CD4-positive, alpha-beta T cell treated with Interleukin-15 for 4 hours (primary cell): ENCODE measurements around the gene KLHL29.

Source experiments
- DNase-seq: peaks from one replicate; pipeline ENCODE4 v3.0.0-alpha.2; 2020; ENCODE audit warnings: low spot score

The KLHL29 gene

GRCh38 chr2:23633966-23634365 is 249.0 kb downstream of the KLHL29 start:
- DNase-seq = no peak

DNA sequence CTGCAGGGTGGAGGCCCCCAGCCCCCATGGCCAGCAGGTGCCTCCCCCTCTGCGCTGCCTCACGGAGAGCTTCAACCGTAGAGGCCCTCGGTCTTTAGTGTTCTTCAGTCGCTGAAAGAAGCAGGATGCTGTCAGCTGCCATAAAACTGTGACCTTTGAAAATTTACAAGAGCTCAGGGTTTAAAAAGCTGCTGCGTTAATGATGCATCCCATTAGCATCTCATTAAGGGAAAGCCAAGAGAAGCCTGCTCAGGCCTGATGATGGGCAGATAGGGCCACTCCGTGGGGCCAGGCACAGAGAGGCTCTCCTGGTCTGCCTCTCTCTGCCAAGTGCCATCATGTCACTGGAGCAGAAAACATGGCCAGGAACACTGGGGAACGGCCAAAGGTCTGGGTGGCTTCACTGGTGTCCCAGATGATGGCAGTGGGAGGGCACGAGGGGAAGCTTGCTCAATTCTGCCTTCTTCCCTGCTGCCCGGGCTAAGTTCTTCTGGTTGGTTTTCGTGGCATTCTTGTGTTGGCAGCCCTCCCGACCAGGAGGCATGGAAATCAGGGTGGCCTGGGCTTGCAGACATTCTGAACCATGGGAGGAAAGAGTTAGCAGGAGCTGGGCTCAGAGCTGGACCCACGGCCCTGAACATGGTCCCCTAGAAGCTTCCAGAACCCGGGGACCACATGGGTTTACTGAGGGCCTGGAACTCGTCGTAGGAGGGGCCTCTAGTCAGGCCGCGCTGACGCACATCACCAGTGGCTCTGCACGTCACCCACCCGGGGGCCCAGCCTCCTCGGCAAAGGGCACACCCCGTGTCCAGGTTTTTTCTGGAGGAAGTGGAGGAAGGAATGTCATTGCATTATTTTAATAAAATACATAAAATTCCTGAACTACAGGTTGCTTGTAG is 250.7 kb downstream of the KLHL29 start:
- no peak for DNase-seq

GRCh38 chr2:23636426-23636825 is 251.4 kb downstream of the KLHL29 start:
- DNase-seq = no peak

- DNase-seq = no peak
These were observed 252.2 kb downstream of the KLHL29 start for GRCh38 chr2:23637011-23637778.

- DNase-seq = no peak
These were observed 254.5 kb downstream of the KLHL29 start for GRCh38 chr2:23639406-23639982.

GRCh38 chr2:23640711-23641110 is 255.7 kb downstream of the KLHL29 start:
- no peak for DNase-seq

GRCh38 chr2:23642516-23642915 is 257.5 kb downstream of the KLHL29 start:
- no peak for DNase-seq

DNA sequence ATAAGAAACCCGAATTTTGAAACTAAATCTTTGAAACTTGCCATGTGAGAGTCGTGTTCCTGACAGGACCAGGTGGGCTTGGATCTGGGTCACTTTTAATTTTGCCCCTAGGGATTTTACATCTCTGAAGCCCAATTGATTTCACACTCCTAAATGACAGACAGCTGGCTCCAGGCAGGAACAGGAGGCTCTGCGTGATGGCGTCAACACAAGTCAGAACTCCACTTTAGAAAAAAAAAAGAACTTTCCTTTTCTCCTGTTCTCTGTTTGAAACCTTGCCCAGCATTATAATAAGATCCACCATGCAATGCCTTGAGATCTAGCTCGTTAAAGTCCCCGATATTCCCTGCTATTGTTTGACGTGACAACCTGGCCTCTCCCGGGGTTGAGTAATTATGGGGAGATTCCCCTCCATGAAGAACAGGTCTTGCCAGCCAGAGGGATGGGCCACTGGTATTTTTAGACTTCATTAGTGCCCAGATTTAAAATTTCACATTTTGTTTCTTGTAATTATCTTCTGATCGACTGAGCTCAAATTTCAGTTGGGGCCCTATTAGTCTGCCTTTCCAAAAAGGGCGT is 260.3 kb downstream of the KLHL29 start:
- no peak for DNase-seq

GRCh38 chr2:23647563-23647962 is 262.6 kb downstream of the KLHL29 start:
- no peak for DNase-seq

- DNase-seq = no peak
These were observed 264.3 kb downstream of the KLHL29 start for GRCh38 chr2:23649303-23649702.

DNA sequence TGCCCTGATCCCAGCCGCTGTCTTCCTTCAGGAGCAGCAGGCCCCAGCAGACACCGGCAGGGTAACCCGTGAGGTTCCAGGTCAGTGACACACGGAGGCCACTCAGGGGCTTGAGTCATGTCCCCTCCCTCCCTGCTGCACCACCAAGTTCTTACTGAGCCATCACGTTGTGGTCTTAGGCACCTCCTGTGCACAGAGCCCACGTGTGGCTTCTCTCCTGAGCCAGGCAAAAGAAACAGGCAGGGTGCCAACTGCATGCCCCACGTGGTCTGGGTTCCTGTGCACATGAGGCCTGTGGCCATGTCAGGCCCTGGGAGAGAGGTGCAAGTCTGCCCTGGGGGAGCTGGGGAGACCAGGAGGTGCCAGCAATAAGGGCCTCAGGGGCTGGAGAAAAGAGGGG is 264.8 kb downstream of the KLHL29 start:
- DNase-seq = no peak

DNA sequence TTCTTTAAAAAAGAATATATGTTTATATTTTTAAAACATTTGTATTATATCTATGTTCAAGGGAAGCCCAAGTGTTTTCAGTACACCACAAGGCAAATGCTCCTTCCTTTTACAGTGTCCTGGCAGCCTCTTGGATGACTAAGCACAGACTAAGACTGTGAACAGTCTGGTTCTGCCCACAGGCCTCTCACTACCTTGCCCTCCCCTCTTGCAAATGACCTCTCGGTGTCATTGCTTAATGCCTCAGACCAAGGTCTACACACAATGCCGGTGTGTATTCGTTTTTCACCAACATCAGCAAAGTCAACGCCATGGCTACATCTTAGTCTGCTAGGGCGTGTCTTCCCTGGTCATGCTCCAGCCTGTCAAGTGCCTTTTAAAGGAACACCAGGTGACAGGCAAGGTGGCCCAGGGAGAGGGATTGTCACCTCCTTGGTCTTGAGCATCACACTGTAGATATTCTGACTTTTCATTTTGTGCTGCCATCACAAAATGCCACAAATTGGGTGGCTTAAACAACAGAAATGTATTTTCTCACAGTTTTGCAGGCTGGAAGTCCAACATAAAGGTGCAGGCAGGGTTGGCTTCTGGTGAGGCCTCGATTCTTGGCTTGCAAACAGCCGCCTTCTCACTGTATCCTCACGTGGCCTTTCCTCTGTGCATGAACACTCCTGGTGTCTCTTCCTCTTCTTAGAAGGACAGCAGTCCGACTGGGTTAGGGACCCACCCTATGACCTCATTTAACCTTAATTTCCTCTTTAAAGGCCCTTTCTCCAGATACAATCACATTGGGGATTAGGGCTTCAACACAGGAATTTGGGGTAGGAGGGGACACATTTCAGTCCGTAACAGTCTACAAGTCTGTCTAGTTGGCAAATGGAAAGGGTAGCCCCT is 266.5 kb downstream of the KLHL29 start:
- DNase-seq = no peak

DNA sequence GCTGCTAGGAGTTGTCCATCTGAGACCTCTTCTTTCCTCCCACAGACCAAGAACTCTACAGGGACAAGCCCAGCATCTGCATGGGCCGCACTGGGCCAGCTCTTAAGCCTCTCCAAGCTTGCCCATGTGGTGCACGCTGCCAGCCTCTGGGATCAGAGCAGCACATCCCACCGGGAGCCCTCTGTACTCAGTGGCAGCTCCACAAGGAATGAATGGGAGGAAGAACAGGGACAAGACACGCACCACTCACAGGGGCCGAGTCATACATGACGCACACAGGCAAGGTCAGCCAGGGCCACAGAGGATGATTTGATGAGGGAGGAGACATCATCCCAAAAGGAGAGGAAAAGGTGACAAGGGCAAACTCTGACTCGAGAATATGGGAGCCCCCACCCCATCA is 268.3 kb downstream of the KLHL29 start:
- DNase-seq = no peak

DNA sequence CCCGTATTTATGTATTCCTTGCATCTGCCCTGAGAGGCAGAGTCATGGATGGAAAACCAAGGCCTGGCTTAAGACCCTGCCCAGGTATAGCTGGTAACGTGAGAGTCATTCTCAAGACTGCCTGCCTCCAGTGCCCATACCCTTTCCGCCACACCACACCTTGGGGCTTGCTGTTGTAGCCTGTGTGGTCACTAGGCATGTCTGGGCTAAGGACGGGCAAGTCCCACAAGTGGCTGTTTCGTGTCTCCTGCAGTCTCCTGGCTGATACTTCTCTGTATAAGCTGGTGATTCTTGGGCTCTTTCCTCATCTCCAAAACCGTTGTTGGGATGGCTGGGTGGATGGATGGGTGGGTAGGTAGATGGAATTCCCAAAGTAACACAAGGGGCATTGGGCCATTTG is 269.8 kb downstream of the KLHL29 start:
- DNase-seq = no peak

- DNase-seq = no peak
These were observed 271.1 kb downstream of the KLHL29 start for GRCh38 chr2:23655934-23656596.

- no peak for DNase-seq
These were observed 271.6 kb downstream of the KLHL29 start for GRCh38 chr2:23656597-23656973.

DNA sequence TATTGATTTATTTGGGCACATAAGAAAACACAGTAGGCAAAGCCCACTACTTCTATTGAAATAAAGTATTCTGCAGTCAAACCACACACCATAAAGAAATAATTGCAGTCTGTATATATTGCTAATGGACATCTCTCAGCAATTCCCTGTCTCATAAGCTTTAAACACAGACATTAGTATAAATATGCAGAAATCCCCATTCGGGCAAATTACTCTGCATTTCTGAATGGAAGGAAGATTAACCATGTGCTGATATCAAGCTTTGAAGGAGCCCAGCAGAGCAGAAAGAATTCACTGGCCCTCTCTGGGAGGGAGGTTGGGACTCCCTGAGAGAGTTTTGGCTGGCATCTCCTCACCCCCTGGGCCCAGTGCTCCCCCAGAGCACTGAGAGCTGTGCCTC is 272.4 kb downstream of the KLHL29 start:
- no peak for DNase-seq

DNA sequence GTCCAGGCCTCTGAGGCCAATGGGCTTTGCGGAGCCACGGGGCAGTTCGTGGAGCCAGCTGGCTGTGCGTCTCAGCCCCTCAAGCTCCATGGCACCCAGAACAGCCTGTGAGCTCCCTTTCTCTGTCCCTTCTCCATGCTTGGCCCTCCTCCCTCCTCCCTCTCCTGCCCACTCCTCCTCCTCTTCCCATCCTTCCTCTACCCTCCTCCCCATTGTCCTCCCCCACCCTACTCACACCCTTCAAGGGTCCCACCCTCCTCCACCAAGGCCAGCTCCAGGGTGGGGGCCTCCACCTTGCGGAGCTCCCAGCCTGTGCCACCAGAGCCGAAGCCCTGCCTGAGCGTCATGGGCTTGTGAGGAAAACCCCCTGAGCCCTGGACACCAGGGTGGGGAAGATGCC is 273.0 kb downstream of the KLHL29 start:
- no peak for DNase-seq

GRCh38 chr2:23658466-23658942 is 273.5 kb downstream of the KLHL29 start:
- no peak for DNase-seq

- DNase-seq = no peak
These were observed 274.3 kb downstream of the KLHL29 start for GRCh38 chr2:23659328-23659727.

- DNase-seq = no peak
These were observed 274.8 kb downstream of the KLHL29 start for GRCh38 chr2:23659773-23660172.
